Stimulated activated naive CD8-positive, alpha-beta T cell treated with anti-CD3 and anti-CD28 coated beads, Interleukin-15, Interleukin-2, amounts not matched to agents 100 ng/mL and 50 ng/mL, for 24 hours (primary cell): ENCODE data around the gene APOBEC3F.
"Not testable (repeated sequence)": the region's sequence is repeated elsewhere in the genome, so short reads cannot be mapped to it uniquely, and the experiment has no call there.

Experiments used
- H3K27ac Mint-ChIP-seq: one replicate; pipeline ENCODE4 v1.8.0; 2021; ENCODE audit warnings: mild to moderate bottlenecking, mixed read lengths
- H3K27me3 Mint-ChIP-seq: one replicate; pipeline ENCODE4 v1.8.0; 2021; ENCODE audit warnings: mixed read lengths
- H3K36me3 Mint-ChIP-seq: one replicate; pipeline ENCODE4 v1.8.0; 2021; ENCODE audit warnings: low read depth, mixed read lengths
- H3K4me1 Mint-ChIP-seq: one replicate; pipeline ENCODE4 v1.8.0; 2021; ENCODE audit warnings: low read depth, mixed read lengths
- H3K4me3 Mint-ChIP-seq: one replicate; pipeline ENCODE4 v1.8.0; 2021; ENCODE audit warnings: mild to moderate bottlenecking, mixed read lengths
- H3K9me3 Mint-ChIP-seq: one replicate; pipeline ENCODE4 v1.8.0; 2021; ENCODE audit warnings: mixed read lengths

APOBEC3F gene

DNA sequence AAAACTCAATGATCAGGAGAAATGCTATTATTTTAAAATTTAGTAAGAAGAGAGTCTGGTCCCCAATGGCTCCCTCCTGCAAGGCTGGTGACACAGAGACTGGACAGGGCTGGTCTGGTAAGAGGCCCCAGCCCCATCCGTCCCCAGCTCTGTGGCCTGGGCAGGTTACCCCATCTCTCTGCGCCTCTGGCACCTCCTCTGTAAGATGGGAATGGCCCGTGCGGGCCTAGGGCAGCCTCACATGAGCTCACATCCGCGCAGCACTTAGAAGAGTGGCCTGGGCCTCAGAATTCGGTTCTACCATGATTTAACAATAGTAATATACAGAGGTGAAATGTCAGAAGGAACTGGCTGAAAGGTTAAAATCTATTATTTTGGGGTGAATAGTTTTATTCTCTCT lies 1.2 kb downstream of the APOBEC3F start:
- peaks cover 52% of the 10 kb centered on the region for H3K4me1 Mint-ChIP-seq
- peaks cover 24% of the 10 kb centered on the region for H3K36me3 Mint-ChIP-seq
- peak overlapping the region; percentile 94 for H3K4me3 Mint-ChIP-seq
- H3K9me3 Mint-ChIP-seq: no peaks in the 10 kb centered on the region
- H3K27me3 Mint-ChIP-seq: no peaks in the 10 kb centered on the region
- peak overlapping the region; percentile 71 for H3K27ac Mint-ChIP-seq

DNA sequence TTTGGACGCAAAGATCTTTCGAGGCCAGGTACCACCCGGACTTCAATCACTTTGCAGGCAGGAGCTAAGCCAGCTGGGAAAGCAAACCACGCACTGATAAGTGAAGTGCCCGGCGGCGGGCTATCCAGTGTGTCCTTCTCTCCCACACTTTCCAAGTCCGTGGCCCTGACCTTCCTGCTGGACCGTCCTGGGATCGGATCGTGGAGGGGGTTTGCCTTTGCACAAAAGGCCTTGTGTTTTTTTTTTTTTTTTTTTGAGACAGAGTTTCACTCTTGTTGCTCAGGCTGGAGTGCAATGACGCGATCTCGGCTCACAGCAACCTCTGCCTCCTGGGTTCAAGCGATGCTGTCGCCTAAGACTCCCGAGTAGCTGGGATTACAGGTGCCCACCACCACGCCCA lies 2.4 kb downstream of the APOBEC3F start:
- peaks cover 24% of the 10 kb centered on the region for H3K36me3 Mint-ChIP-seq
- not testable (repeated sequence) for H3K27me3 Mint-ChIP-seq, H3K27ac Mint-ChIP-seq, H3K9me3 Mint-ChIP-seq, H3K4me3 Mint-ChIP-seq
- peaks cover 50% of the 10 kb centered on the region for H3K4me1 Mint-ChIP-seq

DNA sequence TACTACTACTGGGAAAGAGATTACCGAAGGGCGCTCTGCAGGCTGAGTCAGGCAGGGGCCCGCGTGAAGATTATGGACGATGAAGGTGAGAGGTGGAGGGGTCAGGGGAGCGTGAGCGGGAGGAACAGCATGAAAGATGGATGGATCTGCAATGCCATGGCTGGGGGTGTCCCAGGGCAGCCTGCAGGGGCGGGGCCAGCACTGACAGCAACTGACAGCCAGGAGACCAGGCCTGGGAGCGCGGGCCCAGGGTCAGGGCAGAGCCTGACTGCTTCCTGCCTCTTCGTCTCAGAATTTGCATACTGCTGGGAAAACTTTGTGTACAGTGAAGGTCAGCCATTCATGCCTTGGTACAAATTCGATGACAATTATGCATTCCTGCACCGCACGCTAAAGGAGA lies 4.5 kb downstream of the APOBEC3F start:
- peak overlapping the region; percentile 68 for H3K27ac Mint-ChIP-seq
- not testable (repeated sequence) for H3K9me3 Mint-ChIP-seq, H3K27me3 Mint-ChIP-seq, H3K4me3 Mint-ChIP-seq
- H3K4me1 Mint-ChIP-seq: peaks cover 43% of the 10 kb centered on the region
- peaks cover 24% of the 10 kb centered on the region for H3K36me3 Mint-ChIP-seq

- not testable (repeated sequence) for H3K27me3 Mint-ChIP-seq, H3K4me3 Mint-ChIP-seq, H3K9me3 Mint-ChIP-seq, H3K27ac Mint-ChIP-seq
- peaks cover 16% of the 10 kb centered on the region for H3K36me3 Mint-ChIP-seq
- H3K4me1 Mint-ChIP-seq: peaks cover 23% of the 10 kb centered on the region
Measured at GRCh38 chr22:39049486-39049885, 8.8 kb downstream of the APOBEC3F start.

DNA sequence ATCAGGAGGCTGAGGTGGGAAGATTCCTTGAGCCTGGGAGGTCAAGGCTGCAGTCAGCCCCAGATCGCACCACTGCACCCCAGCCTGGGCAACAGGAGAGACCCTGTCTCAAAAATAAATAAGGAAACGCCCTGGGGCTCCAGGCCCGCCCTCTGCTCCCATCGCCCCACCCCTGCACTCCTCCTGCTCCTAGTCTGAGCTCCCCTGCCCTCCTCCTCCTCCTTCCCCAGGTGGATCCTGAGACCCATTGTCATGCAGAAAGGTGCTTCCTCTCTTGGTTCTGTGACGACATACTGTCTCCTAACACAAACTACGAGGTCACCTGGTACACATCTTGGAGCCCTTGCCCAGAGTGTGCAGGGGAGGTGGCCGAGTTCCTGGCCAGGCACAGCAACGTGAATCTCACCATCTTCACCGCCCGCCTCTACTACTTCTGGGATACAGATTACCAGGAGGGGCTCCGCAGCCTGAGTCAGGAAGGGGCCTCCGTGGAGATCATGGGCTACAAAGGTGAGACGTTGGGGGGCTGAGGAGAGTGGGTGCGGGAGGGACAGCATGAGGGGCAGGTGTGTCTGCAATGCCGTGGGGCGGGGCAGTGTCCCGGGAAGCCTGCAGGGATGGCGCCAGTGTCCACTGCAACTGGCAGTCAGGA lies 11.3 kb downstream of the APOBEC3F start:
- not testable (repeated sequence) for H3K4me1 Mint-ChIP-seq, H3K36me3 Mint-ChIP-seq, H3K4me3 Mint-ChIP-seq, H3K27ac Mint-ChIP-seq, H3K9me3 Mint-ChIP-seq, H3K27me3 Mint-ChIP-seq

DNA sequence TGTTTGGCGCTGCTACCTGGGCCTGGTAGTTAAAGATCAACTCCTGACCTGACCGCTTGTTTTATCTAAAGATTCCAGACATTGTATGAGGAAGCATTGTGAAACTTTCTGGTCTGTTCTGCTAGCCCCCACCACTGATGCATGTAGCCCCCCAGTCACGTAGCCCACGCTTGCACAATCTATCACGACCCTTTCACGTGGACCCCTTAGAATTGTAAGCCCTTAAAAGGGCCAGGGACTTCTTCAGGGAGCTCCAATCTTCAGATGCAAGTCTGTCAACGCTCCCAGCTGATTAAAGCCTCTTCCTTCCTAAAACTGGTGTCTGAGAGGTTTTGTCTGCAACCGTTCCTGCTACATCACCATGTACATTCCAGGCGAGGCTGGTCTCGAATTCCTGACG lies 15.0 kb downstream of the APOBEC3F start:
- Mint-ChIP-seq H3K4me1 (peaks cover 2% of the 10 kb centered on the region), H3K27ac (no peak overlapping the region), H3K4me3 (no peak overlapping the region), H3K9me3 (no peaks in the 10 kb centered on the region), H3K27me3 (no peaks in the 10 kb centered on the region), H3K36me3 (no peaks in the 10 kb centered on the region)

DNA sequence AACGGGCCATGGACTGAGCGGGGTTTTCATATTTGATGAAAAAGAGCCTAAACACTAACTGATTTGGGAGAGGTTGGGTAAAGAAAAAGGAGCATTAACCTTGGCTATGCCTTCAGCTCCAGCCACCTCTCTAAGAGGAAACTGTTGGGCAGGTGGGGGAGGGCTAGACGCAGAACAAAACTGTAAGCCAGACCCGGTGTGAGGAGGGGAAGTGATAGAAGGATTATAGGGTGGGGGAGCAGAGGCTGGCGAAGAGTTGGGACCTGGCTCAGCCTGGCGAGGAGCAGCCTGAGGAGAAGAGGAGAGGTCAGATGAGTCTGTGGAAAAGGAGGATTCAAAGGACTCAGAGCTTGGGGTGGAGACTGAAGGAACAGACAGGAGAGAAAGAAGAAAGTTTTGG lies 20.6 kb downstream of the APOBEC3F start:
- not testable (repeated sequence) for H3K9me3 Mint-ChIP-seq, H3K4me3 Mint-ChIP-seq, H3K36me3 Mint-ChIP-seq, H3K27me3 Mint-ChIP-seq, H3K27ac Mint-ChIP-seq, H3K4me1 Mint-ChIP-seq

DNA sequence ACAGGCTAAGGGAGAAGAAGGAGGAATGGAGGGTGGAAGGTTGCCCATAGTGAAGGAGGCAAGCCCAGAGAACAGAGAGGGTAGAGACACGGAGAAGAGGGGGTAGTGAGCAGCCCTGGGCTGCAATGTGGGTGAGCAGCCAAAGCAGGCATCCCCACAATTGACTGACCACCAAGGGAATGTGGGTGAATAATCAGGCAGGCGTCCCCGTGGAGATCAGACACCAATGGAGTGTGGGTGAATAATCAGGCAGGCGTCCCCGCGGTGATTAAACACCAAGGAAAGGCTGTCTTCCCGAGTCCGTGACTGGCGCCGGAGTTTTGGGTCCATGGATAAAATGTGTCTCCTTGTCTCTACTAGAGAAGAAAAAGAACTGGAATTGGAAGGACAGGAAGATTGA lies 21.3 kb downstream of the APOBEC3F start:
- not testable (repeated sequence) for H3K4me3 Mint-ChIP-seq, H3K36me3 Mint-ChIP-seq, H3K27ac Mint-ChIP-seq, H3K27me3 Mint-ChIP-seq, H3K9me3 Mint-ChIP-seq, H3K4me1 Mint-ChIP-seq

DNA sequence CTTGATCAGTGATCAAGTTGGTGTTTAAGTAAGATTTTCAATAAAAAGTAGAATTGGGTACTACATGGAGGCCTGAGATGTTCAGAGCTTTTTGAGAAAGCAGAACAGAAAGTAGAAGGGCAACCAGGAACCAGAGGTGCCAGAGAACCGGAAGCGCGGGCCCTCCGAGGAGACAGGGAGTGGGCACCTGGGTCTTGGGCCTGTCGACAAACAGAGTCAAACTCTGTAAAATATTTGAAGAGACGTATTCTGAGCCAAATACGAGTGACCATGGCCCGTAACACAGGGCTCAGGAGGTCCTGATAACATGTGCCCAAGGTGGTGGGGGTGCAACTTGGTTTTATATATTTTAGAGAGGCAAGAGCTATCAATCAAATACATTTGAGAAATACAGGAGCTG lies 23.2 kb downstream of the APOBEC3F start:
- H3K27ac Mint-ChIP-seq: peak overlapping the region; percentile 85
- not testable (repeated sequence) for H3K4me3 Mint-ChIP-seq, H3K9me3 Mint-ChIP-seq, H3K36me3 Mint-ChIP-seq, H3K4me1 Mint-ChIP-seq, H3K27me3 Mint-ChIP-seq

GRCh38 chr22:39066442-39067276 lies 26.0 kb downstream of the APOBEC3F start:
- not testable (repeated sequence) for H3K9me3 Mint-ChIP-seq, H3K4me3 Mint-ChIP-seq, H3K27me3 Mint-ChIP-seq, H3K4me1 Mint-ChIP-seq, H3K27ac Mint-ChIP-seq, H3K36me3 Mint-ChIP-seq

DNA sequence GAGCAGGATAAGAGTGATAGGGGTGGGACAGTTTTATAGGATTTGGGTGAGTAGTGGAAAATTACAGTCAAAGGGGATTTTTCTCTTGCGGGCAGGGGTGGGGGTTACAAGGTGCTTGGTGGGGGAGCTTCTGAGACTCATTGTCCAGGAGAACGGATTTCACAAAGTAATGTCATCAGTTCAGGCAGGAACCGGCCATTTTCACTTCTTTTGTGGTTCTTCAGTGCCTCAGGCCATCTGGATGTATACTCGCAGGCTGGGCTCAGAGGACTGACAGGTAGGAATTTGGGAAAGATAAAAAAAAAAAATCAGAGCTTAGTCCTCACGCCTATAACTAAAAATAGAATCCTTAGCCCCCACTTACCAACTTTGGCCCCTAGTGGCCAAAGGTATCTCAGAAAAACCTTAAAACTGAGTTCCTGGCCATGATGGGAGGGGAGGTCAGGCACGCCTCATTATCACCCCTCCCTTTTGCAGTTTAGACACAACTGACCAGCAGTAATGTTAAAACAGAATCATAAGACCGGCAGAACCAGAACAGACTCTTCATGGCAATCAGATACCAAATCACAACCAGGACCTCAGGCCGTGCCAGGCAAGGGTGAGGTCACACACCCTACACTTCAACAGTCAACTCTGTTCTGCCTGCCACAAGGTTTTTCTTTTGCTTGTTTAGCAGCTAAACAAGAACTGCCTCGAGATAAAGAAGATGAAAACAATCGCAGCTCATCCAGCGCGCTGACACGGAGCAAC lies 27.5 kb downstream of the APOBEC3F start:
- Mint-ChIP-seq H3K36me3 (no peaks in the 10 kb centered on the region), H3K27ac (no peak overlapping the region), H3K4me3 (no peak overlapping the region), H3K4me1 (peaks cover 14% of the 10 kb centered on the region), H3K9me3 (peaks cover 3% of the 10 kb centered on the region), H3K27me3 (no peaks in the 10 kb centered on the region)

- Mint-ChIP-seq H3K4me3 (no peak overlapping the region), H3K36me3 (no peaks in the 10 kb centered on the region), H3K9me3 (peaks cover 2% of the 10 kb centered on the region), H3K4me1 (peaks cover 23% of the 10 kb centered on the region), H3K27me3 (no peaks in the 10 kb centered on the region), H3K27ac (peak overlapping the region; percentile 72)
Measured at GRCh38 chr22:39070186-39070585, 29.5 kb downstream of the APOBEC3F start.

GRCh38 chr22:39072581-39072981 lies 31.9 kb downstream of the APOBEC3F start:
- not testable (repeated sequence) for H3K27me3 Mint-ChIP-seq, H3K9me3 Mint-ChIP-seq
- peak overlapping the region; percentile 61 for H3K27ac Mint-ChIP-seq

GRCh38 chr22:39073981-39074380 lies 33.3 kb downstream of the APOBEC3F start:
- peak overlapping the region; percentile 40 for H3K27ac Mint-ChIP-seq
- H3K9me3 Mint-ChIP-seq: no peaks in the 10 kb centered on the region
- H3K36me3 Mint-ChIP-seq: peaks cover 10% of the 10 kb centered on the region
- H3K4me3 Mint-ChIP-seq: no peak overlapping the region
- H3K4me1 Mint-ChIP-seq: peaks cover 48% of the 10 kb centered on the region
- no peaks in the 10 kb centered on the region for H3K27me3 Mint-ChIP-seq

More at GRCh38 chr22:39072581-39072981, 31.9 kb downstream of the APOBEC3F start:
- H3K4me1 Mint-ChIP-seq: peaks cover 36% of the 10 kb centered on the region
- not testable (repeated sequence) for H3K36me3 Mint-ChIP-seq, H3K4me3 Mint-ChIP-seq
